Ascending aorta (tissue), 2 donors: ENCODE data around the gene LYPD3. TPM values are rescaled to one million over a fixed set of nuclear protein-coding genes. Genes with fewer than 3 reads are reported as not detected.

ENCODE experiments used
- DNase-seq, 2 donors: peaks; one replicate each; pipeline ENCODE4 v3.0.0-alpha.2; 2019; ENCODE audit warnings: low spot score in 2 of 2
- H3K27ac ChIP-seq, 2 donors: fragments of 200-600 bp; sonication (generic); one replicate each; pipeline ENCODE4 v1.5.1; 2016 to 2017; ENCODE audit warnings: mild to moderate bottlenecking in 1 of 2
- H3K27me3 ChIP-seq: fragments of 200-600 bp; sonication (generic); one replicate; pipeline ENCODE4 v1.5.1; 2017
- H3K36me3 ChIP-seq, 2 donors: fragments of 200-600 bp; sonication (generic); one replicate each; pipeline ENCODE4 v1.5.1; 2016
- H3K4me1 ChIP-seq, 2 donors: fragments of 200-600 bp; sonication (generic); one replicate each; pipeline ENCODE4 v1.5.1; 2016 to 2017; ENCODE audit warnings: mild to moderate bottlenecking in 1 of 2
- H3K4me3 ChIP-seq, 2 donors: fragments of 200-600 bp; sonication (generic); one replicate each; pipeline ENCODE4 v1.5.1; 2016 to 2017; ENCODE audit warnings: mild to moderate bottlenecking in 1 of 2
- H3K9me3 ChIP-seq, 2 donors: fragments of 200-600 bp; sonication (generic); one replicate each; pipeline ENCODE4 v1.5.1; 2016
- CTCF ChIP-seq, 3 experiments: fragments of 200-600 bp in 2 of 3; fragments of 450-650 bp in 1 of 3; sonication (generic) in 2 of 3; IDR thresholded peaks; one replicate each; pipeline ENCODE4 v1.5.1; 2016 to 2019; ENCODE audit warnings: antibody characterized with exemption in 3 of 3, mild to moderate bottlenecking in 1 of 3, moderate library complexity in 1 of 3
- intact Hi-C: fragments of 100-400 bp; cut with DNase I; formaldehyde crosslinking; loops from one replicate; pipeline ENCODE4 v1.15.1; 2023
- total RNA-seq: library from RNA; depleted of rRNA; stranded (reverse); fragments of >200 nt; gene quantifications from one replicate; pipeline ENCODE4 v1.1.0, GENCODE V29; 2016

The LYPD3 gene
- total RNA-seq, 1 donor from 2014 or later, result not detected

GRCh38 chr19:43430976-43431375 lies 34.4 kb downstream of the LYPD3 start:
- Histone ChIP-seq H3K9me3 (no peaks in the 10 kb centered on the region), H3K27me3 (no peaks in the 10 kb centered on the region), H3K4me3 (no peak overlapping the region), H3K36me3 (no peaks in the 10 kb centered on the region), H3K4me1 (no peaks in the 10 kb centered on the region), H3K27ac (no peak overlapping the region)
- intact Hi-C loops, result no loop called here
- DNase-seq, result no peak
- TF ChIP-seq CTCF (IDR thresholded peaks at IDR 0.05), result no peak

GRCh38 chr19:43430142-43430710 lies 35.2 kb downstream of the LYPD3 start:
- Histone ChIP-seq H3K4me3 (no peak overlapping the region), H3K36me3 (no peaks in the 10 kb centered on the region), H3K27ac (no peak overlapping the region), H3K9me3 (no peaks in the 10 kb centered on the region), H3K4me1 (no peaks in the 10 kb centered on the region), H3K27me3 (no peaks in the 10 kb centered on the region)
- intact Hi-C loops, result no loop called here
- no peak for DNase-seq
- no peak for TF ChIP-seq CTCF (IDR thresholded peaks at IDR 0.05)

GRCh38 chr19:43429395-43429794 lies 36.0 kb downstream of the LYPD3 start:
- Histone ChIP-seq H3K9me3 (no peaks in the 10 kb centered on the region), H3K36me3 (no peaks in the 10 kb centered on the region), H3K27ac (no peak overlapping the region), H3K4me3 (no peak overlapping the region), H3K4me1 (no peaks in the 10 kb centered on the region), H3K27me3 (no peaks in the 10 kb centered on the region)
- intact Hi-C loops, result no loop called here
- no peak for TF ChIP-seq CTCF (IDR thresholded peaks at IDR 0.05)
- DNase-seq, result no peak

- Histone ChIP-seq H3K9me3 (no peaks in the 10 kb centered on the region), H3K27me3 (no peaks in the 10 kb centered on the region), H3K36me3 (no peaks in the 10 kb centered on the region), H3K4me1 (no peaks in the 10 kb centered on the region), H3K27ac (no peak overlapping the region), H3K4me3 (no peak overlapping the region)
- intact Hi-C loops, result no loop called here
- no peak for TF ChIP-seq CTCF (IDR thresholded peaks at IDR 0.05)
- no peak for DNase-seq
Measured at GRCh38 chr19:43425567-43426392, 39.6 kb downstream of the LYPD3 start.

GRCh38 chr19:43423779-43424178 lies 41.6 kb downstream of the LYPD3 start:
- no peaks in the 10 kb centered on the region for H3K9me3 ChIP-seq
- TF ChIP-seq CTCF (IDR thresholded peaks at IDR 0.05), result no peak
- no peak overlapping the region for H3K27ac ChIP-seq
- H3K4me1 ChIP-seq, result no peaks in the 10 kb centered on the region
- intact Hi-C loops, result no loop called here
- no peak for DNase-seq
- H3K27me3 ChIP-seq, result no peaks in the 10 kb centered on the region
- H3K36me3 ChIP-seq, result no peaks in the 10 kb centered on the region
- H3K4me3 ChIP-seq, result no peak overlapping the region
